ENCODE results near the gene GPR183.

- TF ChIP-seq TAF1 (IDR thresholded peaks at IDR 0.05; ENCODE audit: borderline replicate concordance, insufficient read depth, low read length): no peak
- TF ChIP-seq REST (IDR thresholded peaks at IDR 0.05; ENCODE audit: insufficient read depth in 1 of 2, low read depth in 2 of 2, low read length in 2 of 2): no peak
- TF ChIP-seq SIN3A (IDR thresholded peaks at IDR 0.05; ENCODE audit: borderline replicate concordance, insufficient read depth, low read length): no peak
Measured at GRCh38 chr13:99272481-99272880, 34.7 kb downstream of the GPR183 start.

Measured in PFSK-1 (cell line).